Suprapubic skin (tissue), 4 donors: ENCODE measurements around the gene OSBP2.

Experiments
- CTCF ChIP-seq, 2 donors: fragments of 200-600 bp in 1 of 2; fragments of 450-650 bp in 1 of 2; sonication (generic) in 1 of 2; IDR thresholded peaks; one replicate each; pipeline ENCODE4 v1.5.1; 2016 to 2019; ENCODE audit warnings: antibody characterized with exemption in 2 of 2, mild to moderate bottlenecking in 1 of 2, moderate library complexity in 1 of 2
- EP300 ChIP-seq: sonication (generic); formaldehyde crosslinking; IDR thresholded peaks from one replicate; pipeline ENCODE4 v1.6.1; 2017; ENCODE audit warnings: antibody characterized with exemption
- POLR2A ChIP-seq, 2 donors: fragments of 450-650 bp; IDR thresholded peaks; one replicate each; pipeline ENCODE4 v1.6.1; 2017; ENCODE audit warnings: antibody characterized with exemption in 2 of 2, mild to moderate bottlenecking in 2 of 2, moderate library complexity in 2 of 2
- POLR2AphosphoS5 ChIP-seq, 3 donors: sonication (generic); formaldehyde crosslinking; IDR thresholded peaks; one replicate each; pipeline ENCODE4 v1.6.1; 2017; ENCODE audit warnings: antibody characterized with exemption in 3 of 3

GRCh38 chr22:30866216-30866615 lies 171.5 kb downstream of the OSBP2 start:
- TF ChIP-seq CTCF (IDR thresholded peaks at IDR 0.05) (no peak), POLR2A (IDR thresholded peaks at IDR 0.05) (no peak), POLR2AphosphoS5 (IDR thresholded peaks at IDR 0.05) (no peak), EP300 (no peak)
